Skeletal muscle satellite cell (primary cell): Measurements from ENCODE around the gene PDCD10.
A peak's percentile ranks its signal among the peaks of the same experiment; 100 is the strongest.

Experiments
- H3K27me3 ChIP-seq: 2 replicates; pipeline ENCODE4 v1.7.0; 2013; ENCODE audit warnings: low read length; ENCODE audit not compliant: control insufficient read depth, insufficient read depth
- H3K36me3 ChIP-seq: 2 replicates; pipeline ENCODE4 v1.7.0; 2013; ENCODE audit warnings: mild to moderate bottlenecking, control low read depth, low read length; ENCODE audit not compliant: insufficient read depth
- H3K4me1 ChIP-seq: 2 replicates; pipeline ENCODE4 v1.7.0; 2013; ENCODE audit warnings: low read length; ENCODE audit not compliant: control insufficient read depth, insufficient read depth
- H3K4me2 ChIP-seq: 2 replicates; pipeline ENCODE4 v1.7.0; 2013; ENCODE audit warnings: mild to moderate bottlenecking, low read length
- H3K4me3 ChIP-seq: 2 replicates; pipeline ENCODE4 v1.7.0; 2013; ENCODE audit warnings: low read length
- H3K9ac ChIP-seq: 2 replicates; pipeline ENCODE4 v1.7.0; 2013; ENCODE audit warnings: mild to moderate bottlenecking, low read depth, low read length, moderate library complexity
- H3K9me3 ChIP-seq: replicated peaks from 2 replicates; pipeline ENCODE4 v1.7.0; 2013; ENCODE audit warnings: mild to moderate bottlenecking, control low read depth, low read length

Gene PDCD10

DNA sequence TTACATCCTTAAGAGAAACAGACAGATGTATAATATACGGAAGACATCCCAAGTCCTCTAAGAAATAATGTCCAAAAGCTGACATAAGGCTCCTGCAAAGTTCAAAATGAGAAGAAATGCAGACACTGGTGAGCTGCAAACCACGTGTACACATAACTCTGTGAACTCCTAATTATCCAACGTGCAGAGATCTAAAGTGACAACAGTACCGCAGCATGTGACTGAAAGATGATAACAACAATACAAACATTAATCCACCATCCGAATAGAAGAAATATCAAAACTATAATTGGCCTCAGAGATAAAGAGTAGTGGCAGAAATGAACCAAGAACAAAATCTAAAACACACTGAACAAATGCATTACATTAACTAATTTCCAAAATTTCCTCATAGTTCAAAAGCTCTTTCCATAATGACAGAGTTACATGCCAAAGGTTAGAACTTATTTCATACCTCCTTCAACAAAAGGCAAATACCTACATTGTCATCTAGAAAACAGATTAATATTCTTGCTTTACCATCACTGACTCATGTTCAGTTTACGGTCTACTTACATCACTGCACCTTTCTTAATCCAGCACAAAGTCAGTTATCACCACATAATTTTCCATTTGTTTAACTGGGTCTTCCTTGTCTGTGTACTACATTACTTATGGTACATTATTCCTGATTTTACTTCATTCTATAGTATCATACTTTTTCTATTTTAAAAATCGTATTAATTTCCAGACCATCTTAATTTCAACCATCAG lies 2.2 kb downstream of the PDCD10 start:
- H3K4me3 ChIP-seq, result no peak overlapping the region
- H3K36me3 ChIP-seq, result no peaks in the 10 kb centered on the region
- H3K4me1 ChIP-seq, result peaks cover 18% of the 10 kb centered on the region
- no peak overlapping the region for H3K9ac ChIP-seq
- H3K9me3 ChIP-seq, result no peaks in the 10 kb centered on the region
- peak overlapping the region; percentile 86 for H3K4me2 ChIP-seq
- H3K27me3 ChIP-seq, result no peaks in the 10 kb centered on the region

DNA sequence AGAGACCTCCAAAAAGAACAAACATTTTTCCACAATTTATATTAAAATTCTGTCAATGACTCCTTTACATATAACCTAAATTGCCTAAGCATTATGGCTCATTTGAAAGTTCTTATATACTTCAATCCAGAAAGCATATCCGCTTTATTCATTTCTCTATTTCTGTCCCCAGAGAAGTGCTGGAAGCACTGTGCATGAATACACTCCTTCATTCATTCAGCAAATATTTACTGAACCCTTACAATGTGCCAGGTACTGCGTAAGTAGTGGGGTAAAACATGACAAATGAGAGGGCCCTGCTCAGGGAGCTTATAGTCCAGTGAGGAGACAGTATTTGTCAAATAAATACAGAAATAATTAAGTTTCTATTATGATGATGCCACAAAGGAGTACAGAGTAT lies 3.3 kb downstream of the PDCD10 start:
- Histone ChIP-seq H3K4me1 (peaks cover 18% of the 10 kb centered on the region), H3K4me3 (no peak overlapping the region), H3K9ac (no peak overlapping the region)

DNA sequence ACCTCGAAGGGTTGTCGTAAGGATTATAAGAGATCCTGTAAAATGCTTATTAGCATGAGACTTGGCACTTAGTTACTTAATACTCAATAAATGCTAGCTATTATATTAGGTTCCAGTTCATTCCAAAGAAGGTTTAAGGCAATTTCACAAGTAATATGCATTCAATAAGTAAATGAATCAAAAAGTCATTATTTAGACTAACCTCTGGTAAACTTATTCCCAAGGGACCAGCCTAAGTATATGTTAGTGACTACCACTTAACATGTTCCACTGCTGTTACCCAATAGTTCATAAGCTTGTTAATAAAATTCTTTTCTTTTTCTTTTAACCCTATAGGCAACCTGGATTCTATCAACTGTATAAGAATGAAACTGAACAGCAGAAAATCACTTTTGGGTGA lies 5.1 kb downstream of the PDCD10 start:
- peaks cover 18% of the 10 kb centered on the region for H3K4me1 ChIP-seq
- no peak overlapping the region for H3K9ac ChIP-seq
- no peaks in the 10 kb centered on the region for H3K36me3 ChIP-seq
- no peaks in the 10 kb centered on the region for H3K9me3 ChIP-seq
- no peaks in the 10 kb centered on the region for H3K27me3 ChIP-seq
- H3K4me3 ChIP-seq, result no peak overlapping the region
- H3K4me2 ChIP-seq, result no peak overlapping the region

More for the DNA sequence above, 3.3 kb downstream of the PDCD10 start:
- Histone ChIP-seq H3K36me3 (no peaks in the 10 kb centered on the region), H3K9me3 (no peaks in the 10 kb centered on the region), H3K4me2 (no peak overlapping the region), H3K27me3 (no peaks in the 10 kb centered on the region)

DNA sequence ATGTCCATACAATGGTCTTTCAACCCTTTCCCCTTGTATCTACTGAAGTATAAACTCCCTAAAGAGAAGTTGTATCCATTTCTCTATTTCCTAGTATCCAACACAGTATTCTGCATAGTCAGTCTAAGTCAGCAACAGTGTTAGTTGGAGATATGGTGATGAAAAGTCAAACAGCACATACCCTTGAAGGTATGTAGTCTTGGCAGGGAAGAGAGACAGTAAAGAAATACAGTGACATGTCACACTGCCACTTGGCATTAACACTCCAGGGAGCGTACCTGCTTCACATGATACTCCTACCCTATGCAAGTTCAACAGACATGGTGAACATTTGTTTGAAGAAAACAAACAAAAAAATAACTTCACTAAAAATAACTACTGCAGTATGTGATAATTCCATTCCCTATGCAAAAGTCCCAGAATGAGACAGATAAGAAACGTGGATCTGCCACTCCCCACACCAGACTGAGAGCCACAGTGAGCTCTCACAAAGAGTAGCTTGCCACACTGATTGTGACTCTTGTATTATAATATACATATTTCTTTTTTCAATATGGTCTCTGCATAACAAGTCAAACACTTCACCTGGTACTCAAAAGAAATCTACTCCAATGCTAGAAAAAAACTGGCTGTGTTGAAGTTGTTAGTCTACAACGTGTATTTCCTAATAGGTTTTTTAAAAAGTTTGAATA lies 5.9 kb downstream of the PDCD10 start:
- no peaks in the 10 kb centered on the region for H3K27me3 ChIP-seq
- H3K4me2 ChIP-seq, result peak overlapping the region; percentile 3
- H3K9me3 ChIP-seq, result no peaks in the 10 kb centered on the region
- peaks cover 18% of the 10 kb centered on the region for H3K4me1 ChIP-seq
- no peaks in the 10 kb centered on the region for H3K36me3 ChIP-seq
- no peak overlapping the region for H3K4me3 ChIP-seq
- H3K9ac ChIP-seq, result no peak overlapping the region

GRCh38 chr3:167728176-167728575 lies 6.5 kb downstream of the PDCD10 start:
- Histone ChIP-seq H3K9me3 (no peaks in the 10 kb centered on the region), H3K9ac (no peak overlapping the region), H3K4me3 (no peak overlapping the region), H3K27me3 (no peaks in the 10 kb centered on the region), H3K4me2 (peak overlapping the region; percentile 3), H3K36me3 (no peaks in the 10 kb centered on the region), H3K4me1 (peaks cover 13% of the 10 kb centered on the region)

DNA sequence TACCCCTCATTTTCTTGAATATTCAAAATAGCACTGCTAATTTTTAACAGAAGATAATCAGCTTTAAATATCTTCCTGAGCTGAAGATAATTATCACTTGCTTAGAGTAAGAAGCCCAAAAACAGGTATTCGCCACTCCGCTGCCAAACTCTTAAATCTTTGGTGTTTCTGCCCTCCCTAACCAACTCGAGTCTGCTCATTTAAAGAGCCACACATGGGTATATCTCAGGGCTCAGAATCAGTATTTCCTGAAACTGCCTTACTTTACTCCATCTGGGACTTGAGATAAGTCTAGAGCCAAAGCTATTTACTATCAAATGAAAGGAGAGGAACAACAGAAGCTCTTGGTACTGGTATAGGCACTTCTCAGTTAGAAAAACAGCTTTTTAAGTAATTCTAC lies 10.8 kb downstream of the PDCD10 start:
- Histone ChIP-seq H3K4me1 (peaks cover 13% of the 10 kb centered on the region), H3K9ac (no peak overlapping the region), H3K4me2 (no peak overlapping the region), H3K9me3 (no peaks in the 10 kb centered on the region), H3K4me3 (no peak overlapping the region), H3K36me3 (peaks cover 9% of the 10 kb centered on the region), H3K27me3 (no peaks in the 10 kb centered on the region)

DNA sequence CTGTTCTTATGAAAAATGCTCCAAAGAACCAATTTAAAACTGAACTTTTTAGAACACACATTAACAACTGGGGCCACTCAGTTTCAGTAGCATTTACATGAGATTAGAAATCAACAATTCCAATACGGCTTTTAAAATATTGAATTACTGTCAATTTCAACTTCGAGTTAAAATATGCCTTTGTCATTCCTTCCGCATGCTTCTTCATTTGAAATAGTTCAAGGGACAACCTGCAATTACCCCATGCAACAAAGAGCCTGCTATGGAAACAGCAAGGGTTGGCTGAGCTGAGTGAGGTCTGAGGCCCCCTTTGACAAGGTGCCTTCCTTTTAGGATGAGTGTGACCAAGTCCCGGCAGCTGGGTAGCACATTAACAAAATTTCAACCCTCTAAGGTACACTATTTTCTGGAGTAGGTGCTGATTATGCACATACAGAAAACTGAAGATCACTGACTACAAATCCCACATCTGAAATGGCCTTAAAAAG lies 11.6 kb downstream of the PDCD10 start:
- H3K9ac ChIP-seq, result no peak overlapping the region
- no peak overlapping the region for H3K4me2 ChIP-seq
- peaks cover 17% of the 10 kb centered on the region for H3K36me3 ChIP-seq
- H3K4me3 ChIP-seq, result no peak overlapping the region
- no peaks in the 10 kb centered on the region for H3K27me3 ChIP-seq
- H3K4me1 ChIP-seq, result peaks cover 5% of the 10 kb centered on the region
- no peaks in the 10 kb centered on the region for H3K9me3 ChIP-seq

GRCh38 chr3:167718582-167718981 lies 16.1 kb downstream of the PDCD10 start:
- no peak overlapping the region for H3K4me2 ChIP-seq
- H3K9ac ChIP-seq, result no peak overlapping the region
- H3K36me3 ChIP-seq, result peaks cover 24% of the 10 kb centered on the region
- H3K9me3 ChIP-seq, result no peaks in the 10 kb centered on the region
- no peaks in the 10 kb centered on the region for H3K27me3 ChIP-seq
- no peaks in the 10 kb centered on the region for H3K4me1 ChIP-seq
- no peak overlapping the region for H3K4me3 ChIP-seq

DNA sequence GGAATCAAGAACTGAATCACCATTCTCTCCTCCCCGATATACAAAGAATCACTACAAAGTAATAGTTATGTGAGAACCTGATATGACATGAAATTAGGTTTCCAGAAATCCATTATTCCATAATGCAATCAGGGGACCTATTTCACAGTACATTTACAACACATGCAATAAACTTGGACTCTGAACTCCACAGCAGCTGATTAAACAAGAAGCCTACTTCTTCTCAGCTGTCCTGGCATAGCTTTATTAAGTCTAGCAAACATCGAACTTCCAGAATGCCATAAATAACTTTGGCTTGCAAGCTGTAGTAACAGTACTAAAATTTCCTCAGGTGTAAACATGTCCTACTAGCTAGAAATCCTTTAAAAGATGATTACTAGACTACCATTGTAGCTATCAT lies 17.8 kb downstream of the PDCD10 start:
- Histone ChIP-seq H3K9ac (no peak overlapping the region), H3K4me2 (no peak overlapping the region), H3K9me3 (no peaks in the 10 kb centered on the region), H3K4me3 (no peak overlapping the region), H3K4me1 (no peaks in the 10 kb centered on the region), H3K27me3 (no peaks in the 10 kb centered on the region), H3K36me3 (peaks cover 24% of the 10 kb centered on the region)

GRCh38 chr3:167714871-167715270 lies 19.8 kb downstream of the PDCD10 start:
- H3K9ac ChIP-seq, result no peak overlapping the region
- H3K4me2 ChIP-seq, result no peak overlapping the region
- no peaks in the 10 kb centered on the region for H3K27me3 ChIP-seq
- H3K4me1 ChIP-seq, result no peaks in the 10 kb centered on the region
- H3K36me3 ChIP-seq, result peaks cover 32% of the 10 kb centered on the region
- H3K4me3 ChIP-seq, result no peak overlapping the region
- no peaks in the 10 kb centered on the region for H3K9me3 ChIP-seq

- H3K4me2 ChIP-seq, result no peak overlapping the region
- H3K4me1 ChIP-seq, result no peaks in the 10 kb centered on the region
- H3K4me3 ChIP-seq, result no peak overlapping the region
- no peak overlapping the region for H3K9ac ChIP-seq
- H3K27me3 ChIP-seq, result no peaks in the 10 kb centered on the region
- H3K36me3 ChIP-seq, result peaks cover 25% of the 10 kb centered on the region
- H3K9me3 ChIP-seq, result no peaks in the 10 kb centered on the region
These were observed 22.2 kb downstream of the PDCD10 start for GRCh38 chr3:167712445-167712844.

- Histone ChIP-seq H3K4me3 (no peak overlapping the region), H3K9me3 (no peaks in the 10 kb centered on the region), H3K27me3 (no peaks in the 10 kb centered on the region), H3K4me2 (no peak overlapping the region), H3K4me1 (peaks cover 1% of the 10 kb centered on the region), H3K36me3 (peaks cover 29% of the 10 kb centered on the region), H3K9ac (no peak overlapping the region)
These were observed 23.3 kb downstream of the PDCD10 start for GRCh38 chr3:167711439-167711838.
